ENCODE measurements around the gene RNPEP.

RNPEP gene

GRCh38 chr1:202034683-202035462, 52.4 kb downstream of the RNPEP start:
- no peak for DNase-seq (ENCODE audit: low read depth, low spot score)
- Histone ChIP-seq H3K36me3 (ENCODE audit: control insufficient read depth, insufficient read depth, low read length) (no peaks in the 10 kb centered on the region), H3K27me3 (ENCODE audit: control insufficient read depth, insufficient read depth, low read length) (no peaks in the 10 kb centered on the region), H3K9me3 (ENCODE audit: control insufficient read depth, insufficient read depth, low read length) (no peaks in the 10 kb centered on the region), H3K4me1 (ENCODE audit: control insufficient read depth, insufficient read depth, low read length) (peaks cover 4% of the 10 kb centered on the region), H3K27ac (ENCODE audit: low read length) (no peak overlapping the region), H3K4me3 (ENCODE audit: low read length) (no peak overlapping the region)
- WGBS (ENCODE audit: insufficient coverage, insufficient read length), result no CpG with 5 or more reads among the region's 20 CpGs

- H3K27me3 ChIP-seq (ENCODE audit: control insufficient read depth, insufficient read depth, low read length), result no peaks in the 10 kb centered on the region
- no peak overlapping the region for H3K4me3 ChIP-seq (ENCODE audit: low read length)
- no CpG with 5 or more reads among the region's 9 CpGs for WGBS (ENCODE audit: insufficient coverage, insufficient read length)
- H3K9me3 ChIP-seq (ENCODE audit: control insufficient read depth, insufficient read depth, low read length), result no peaks in the 10 kb centered on the region
- no peaks in the 10 kb centered on the region for H3K36me3 ChIP-seq (ENCODE audit: control insufficient read depth, insufficient read depth, low read length)
- H3K4me1 ChIP-seq (ENCODE audit: control insufficient read depth, insufficient read depth, low read length), result peaks cover 4% of the 10 kb centered on the region
- DNase-seq (ENCODE audit: low read depth, low spot score), result no peak
- H3K27ac ChIP-seq (ENCODE audit: low read length), result no peak overlapping the region
Measured at GRCh38 chr1:202036595-202037387, 54.3 kb downstream of the RNPEP start.

GRCh38 chr1:202037706-202038296, 55.4 kb downstream of the RNPEP start:
- DNase-seq (ENCODE audit: low read depth, low spot score), result no peak
- no peak overlapping the region for H3K4me3 ChIP-seq (ENCODE audit: low read length)

GRCh38 chr1:202038688-202039346, 56.4 kb downstream of the RNPEP start:
- no peak for DNase-seq (ENCODE audit: low read depth, low spot score)
- H3K4me1 ChIP-seq (ENCODE audit: control insufficient read depth, insufficient read depth, low read length), result peaks cover 4% of the 10 kb centered on the region
- WGBS (ENCODE audit: insufficient coverage, insufficient read length), result no CpG with 5 or more reads among the region's 2 CpGs

More at GRCh38 chr1:202037706-202038296, 55.4 kb downstream of the RNPEP start:
- H3K9me3 ChIP-seq (ENCODE audit: control insufficient read depth, insufficient read depth, low read length), result no peaks in the 10 kb centered on the region
- no CpG with 5 or more reads among the region's 4 CpGs for WGBS (ENCODE audit: insufficient coverage, insufficient read length)
- H3K27ac ChIP-seq (ENCODE audit: low read length), result no peak overlapping the region
- H3K4me1 ChIP-seq (ENCODE audit: control insufficient read depth, insufficient read depth, low read length), result peaks cover 4% of the 10 kb centered on the region
- H3K36me3 ChIP-seq (ENCODE audit: control insufficient read depth, insufficient read depth, low read length), result no peaks in the 10 kb centered on the region
- H3K27me3 ChIP-seq (ENCODE audit: control insufficient read depth, insufficient read depth, low read length), result no peaks in the 10 kb centered on the region

GRCh38 chr1:202045705-202046104, 63.3 kb downstream of the RNPEP start:
- Histone ChIP-seq H3K36me3 (ENCODE audit: control insufficient read depth, insufficient read depth, low read length) (no peaks in the 10 kb centered on the region), H3K9me3 (ENCODE audit: control insufficient read depth, insufficient read depth, low read length) (no peaks in the 10 kb centered on the region), H3K27ac (ENCODE audit: low read length) (no peak overlapping the region), H3K4me1 (ENCODE audit: control insufficient read depth, insufficient read depth, low read length) (no peaks in the 10 kb centered on the region), H3K4me3 (ENCODE audit: low read length) (no peak overlapping the region), H3K27me3 (ENCODE audit: control insufficient read depth, insufficient read depth, low read length) (no peaks in the 10 kb centered on the region)
- no peak for DNase-seq (ENCODE audit: low read depth, low spot score)
- whole genome bisulfite sequencing (ENCODE audit: insufficient coverage, insufficient read length), result no CpG with 5 or more reads among the region's 2 CpGs

More at GRCh38 chr1:202038688-202039346, 56.4 kb downstream of the RNPEP start:
- Histone ChIP-seq H3K36me3 (ENCODE audit: control insufficient read depth, insufficient read depth, low read length) (no peaks in the 10 kb centered on the region), H3K27ac (ENCODE audit: low read length) (no peak overlapping the region), H3K9me3 (ENCODE audit: control insufficient read depth, insufficient read depth, low read length) (no peaks in the 10 kb centered on the region), H3K4me3 (ENCODE audit: low read length) (no peak overlapping the region), H3K27me3 (ENCODE audit: control insufficient read depth, insufficient read depth, low read length) (no peaks in the 10 kb centered on the region)

- WGBS (ENCODE audit: insufficient coverage, insufficient read length), result no CpG with 5 or more reads among the region's 3 CpGs
- no peaks in the 10 kb centered on the region for H3K36me3 ChIP-seq (ENCODE audit: control insufficient read depth, insufficient read depth, low read length)
- no peaks in the 10 kb centered on the region for H3K4me1 ChIP-seq (ENCODE audit: control insufficient read depth, insufficient read depth, low read length)
- no peak for DNase-seq (ENCODE audit: low read depth, low spot score)
- no peak overlapping the region for H3K4me3 ChIP-seq (ENCODE audit: low read length)
- H3K27ac ChIP-seq (ENCODE audit: low read length), result no peak overlapping the region
- H3K9me3 ChIP-seq (ENCODE audit: control insufficient read depth, insufficient read depth, low read length), result no peaks in the 10 kb centered on the region
- H3K27me3 ChIP-seq (ENCODE audit: control insufficient read depth, insufficient read depth, low read length), result no peaks in the 10 kb centered on the region
Measured at GRCh38 chr1:202046227-202046626, 63.8 kb downstream of the RNPEP start.

- Histone ChIP-seq H3K27me3 (ENCODE audit: control insufficient read depth, insufficient read depth, low read length) (no peaks in the 10 kb centered on the region), H3K27ac (ENCODE audit: low read length) (no peak overlapping the region), H3K36me3 (ENCODE audit: control insufficient read depth, insufficient read depth, low read length) (no peaks in the 10 kb centered on the region), H3K4me3 (ENCODE audit: low read length) (no peak overlapping the region), H3K4me1 (ENCODE audit: control insufficient read depth, insufficient read depth, low read length) (no peaks in the 10 kb centered on the region), H3K9me3 (ENCODE audit: control insufficient read depth, insufficient read depth, low read length) (no peaks in the 10 kb centered on the region)
- no peak for DNase-seq (ENCODE audit: low read depth, low spot score)
- no CpG with 5 or more reads among the region's 5 CpGs for WGBS (ENCODE audit: insufficient coverage, insufficient read length)
Measured at GRCh38 chr1:202046748-202047708, 64.6 kb downstream of the RNPEP start.

GRCh38 chr1:202047977-202048376, 65.5 kb downstream of the RNPEP start:
- DNase-seq (ENCODE audit: low read depth, low spot score), result no peak
- no CpG with 5 or more reads among the region's 4 CpGs for WGBS (ENCODE audit: insufficient coverage, insufficient read length)

GRCh38 chr1:202049129-202049528, 66.7 kb downstream of the RNPEP start:
- H3K4me1 ChIP-seq (ENCODE audit: control insufficient read depth, insufficient read depth, low read length), result no peaks in the 10 kb centered on the region
- no peak overlapping the region for H3K27ac ChIP-seq (ENCODE audit: low read length)
- H3K9me3 ChIP-seq (ENCODE audit: control insufficient read depth, insufficient read depth, low read length), result no peaks in the 10 kb centered on the region
- WGBS (ENCODE audit: insufficient coverage, insufficient read length), result no CpG with 5 or more reads among the region's 5 CpGs
- DNase-seq (ENCODE audit: low read depth, low spot score), result no peak
- H3K27me3 ChIP-seq (ENCODE audit: control insufficient read depth, insufficient read depth, low read length), result no peaks in the 10 kb centered on the region
- no peaks in the 10 kb centered on the region for H3K36me3 ChIP-seq (ENCODE audit: control insufficient read depth, insufficient read depth, low read length)
- no peak overlapping the region for H3K4me3 ChIP-seq (ENCODE audit: low read length)

More at GRCh38 chr1:202047977-202048376, 65.5 kb downstream of the RNPEP start:
- H3K36me3 ChIP-seq (ENCODE audit: control insufficient read depth, insufficient read depth, low read length), result no peaks in the 10 kb centered on the region
- no peaks in the 10 kb centered on the region for H3K27me3 ChIP-seq (ENCODE audit: control insufficient read depth, insufficient read depth, low read length)
- H3K4me1 ChIP-seq (ENCODE audit: control insufficient read depth, insufficient read depth, low read length), result no peaks in the 10 kb centered on the region
- no peaks in the 10 kb centered on the region for H3K9me3 ChIP-seq (ENCODE audit: control insufficient read depth, insufficient read depth, low read length)
- H3K4me3 ChIP-seq (ENCODE audit: low read length), result no peak overlapping the region
- H3K27ac ChIP-seq (ENCODE audit: low read length), result no peak overlapping the region
